Cardiac muscle cell (in vitro differentiated cells and primary cell): ENCODE results near the gene DDX51. TPM values are rescaled to one million over a fixed set of nuclear protein-coding genes. Genes with fewer than 3 reads are reported as not detected.

ENCODE experiments used
- DNase-seq, 2 donors: peaks; one replicate each; pipeline versions ENCODE4 v3.0.0 to v3.0.0-alpha.2; 2010 to 2017; ENCODE audit warnings: low read depth in 1 of 2, low spot score in 1 of 2
- H3K27ac ChIP-seq: fragments of 200-600 bp; sonication (generic); 2 replicates; pipeline ENCODE4 v1.5.1; 2016
- H3K27me3 ChIP-seq: fragments of 200-600 bp; sonication (generic); 2 replicates; pipeline ENCODE4 v1.6.0; 2016; ENCODE audit warnings: control low read depth
- H3K36me3 ChIP-seq: fragments of 200-600 bp; sonication (generic); 2 replicates; pipeline ENCODE4 v1.5.1; 2016; ENCODE audit warnings: control low read depth
- H3K4me1 ChIP-seq: fragments of 200-600 bp; sonication (generic); 2 replicates; pipeline ENCODE4 v1.8.1; 2017; ENCODE audit warnings: low read depth, mild to moderate bottlenecking, mixed run types
- H3K4me3 ChIP-seq: fragments of 200-600 bp; sonication (generic); 2 replicates; pipeline ENCODE4 v1.5.1; 2016; ENCODE audit warnings: mild to moderate bottlenecking
- H3K9me3 ChIP-seq: fragments of 200-600 bp; sonication (generic); 2 replicates; pipeline ENCODE4 v1.5.1; 2017; ENCODE audit warnings: low read depth, mild to moderate bottlenecking, control low read depth
- CTCF ChIP-seq: IDR thresholded peaks from 2 replicates; pipeline ENCODE4 v1.5.1; 2012; ENCODE audit warnings: low read depth, mild to moderate bottlenecking, low read length
- polyA plus RNA-seq: library from polyadenylated mRNA; unstranded; fragments of >200 nt; fragmentation: Nextera tagmentation; extraction: Ambion mirVana; gene quantifications from 2 replicates; pipeline ENCODE4 v1.2.1, GENCODE V29; 2016
- total RNA-seq: library from RNA; depleted of rRNA; stranded (reverse); fragments of >200 nt; gene quantifications from 2 replicates; pipeline ENCODE4 v1.2.3, GENCODE V29; 2016

The DDX51 gene
- total and polyA plus RNA-seq, 2 experiments from 2014 or later, result 15.6 to 22.9 TPM

- Histone ChIP-seq H3K4me3 (peak overlapping the region; percentile 30), H3K36me3 (no peaks in the 10 kb centered on the region), H3K4me1 (no peaks in the 10 kb centered on the region), H3K27ac (peak overlapping the region; percentile 5), H3K9me3 (no peaks in the 10 kb centered on the region), H3K27me3 (peaks cover 21% of the 10 kb centered on the region)
- no peak for TF ChIP-seq CTCF
- peak; percentile 94 for DNase-seq
Observed at GRCh38 chr12:132189378-132190011, 45.4 kb upstream of the DDX51 start.

GRCh38 chr12:132188916-132189325 lies 44.8 kb upstream of the DDX51 start:
- Histone ChIP-seq H3K27ac (no peak overlapping the region), H3K36me3 (no peaks in the 10 kb centered on the region), H3K4me3 (peak overlapping the region; percentile 30), H3K9me3 (no peaks in the 10 kb centered on the region), H3K4me1 (no peaks in the 10 kb centered on the region), H3K27me3 (peaks cover 21% of the 10 kb centered on the region)
- DNase-seq, result no peak
- no peak for TF ChIP-seq CTCF

GRCh38 chr12:132188451-132188901 lies 44.4 kb upstream of the DDX51 start:
- H3K27me3 ChIP-seq, result peaks cover 23% of the 10 kb centered on the region
- no peaks in the 10 kb centered on the region for H3K9me3 ChIP-seq
- H3K27ac ChIP-seq, result no peak overlapping the region
- no peaks in the 10 kb centered on the region for H3K36me3 ChIP-seq
- H3K4me3 ChIP-seq, result no peak overlapping the region
- H3K4me1 ChIP-seq, result no peaks in the 10 kb centered on the region
- no peak for TF ChIP-seq CTCF
- no peak for DNase-seq

- no peak overlapping the region for H3K27ac ChIP-seq
- peaks cover 25% of the 10 kb centered on the region for H3K27me3 ChIP-seq
- no peak overlapping the region for H3K4me3 ChIP-seq
- no peaks in the 10 kb centered on the region for H3K36me3 ChIP-seq
- no peaks in the 10 kb centered on the region for H3K4me1 ChIP-seq
- DNase-seq, result no peak
- H3K9me3 ChIP-seq, result no peaks in the 10 kb centered on the region
- TF ChIP-seq CTCF, result no peak
Observed at GRCh38 chr12:132187646-132188450, 43.7 kb upstream of the DDX51 start.

- Histone ChIP-seq H3K27me3 (peaks cover 28% of the 10 kb centered on the region), H3K9me3 (no peaks in the 10 kb centered on the region), H3K4me1 (no peaks in the 10 kb centered on the region), H3K36me3 (no peaks in the 10 kb centered on the region), H3K4me3 (no peak overlapping the region), H3K27ac (no peak overlapping the region)
- TF ChIP-seq CTCF, result no peak
- no peak for DNase-seq
Observed at GRCh38 chr12:132186857-132187620, 42.9 kb upstream of the DDX51 start.
